ENCODE data around the gene CCDC194.

Gene CCDC194

DNA sequence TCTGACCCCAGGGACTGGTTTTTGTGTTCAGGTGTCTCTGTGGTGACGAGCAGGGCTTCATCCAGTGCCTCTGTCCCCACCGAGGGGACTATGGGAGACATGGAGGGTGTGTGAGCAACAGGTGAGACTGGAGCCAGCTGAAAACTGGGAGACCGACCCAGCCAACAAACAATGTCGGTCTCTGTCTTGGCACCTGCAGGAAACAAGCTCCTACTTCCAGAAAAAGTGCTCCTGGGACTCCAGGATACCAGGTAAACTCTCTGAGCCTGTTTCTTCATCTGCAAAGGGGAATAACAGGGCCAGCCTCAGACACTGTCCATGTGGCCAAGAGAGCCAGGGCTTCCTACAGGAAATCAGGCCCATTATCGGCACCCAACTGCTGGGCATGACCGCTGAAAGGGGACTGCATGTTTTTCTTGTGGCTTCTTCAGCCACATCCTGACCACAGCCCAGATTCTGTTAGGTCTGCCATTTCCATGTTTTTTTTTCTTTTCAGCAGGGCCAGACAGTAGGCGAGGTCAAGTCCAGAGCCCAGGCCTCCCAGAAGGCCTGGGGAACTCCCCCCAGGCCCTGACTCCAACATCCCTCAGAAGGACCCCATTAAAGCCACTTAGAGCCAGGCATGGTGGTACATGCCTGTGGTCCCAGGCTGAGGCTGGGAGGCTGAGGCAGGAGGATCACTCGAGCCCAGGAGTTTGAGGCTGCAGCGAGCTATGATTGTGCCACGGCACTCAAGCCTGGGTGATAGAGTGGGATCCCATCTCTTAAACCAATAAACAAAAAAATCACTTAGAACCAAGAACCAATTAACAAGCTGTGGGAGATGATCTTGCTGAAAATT is 12.3 kb upstream of the CCDC194 start:
- TF ChIP-seq, protein P1, sequence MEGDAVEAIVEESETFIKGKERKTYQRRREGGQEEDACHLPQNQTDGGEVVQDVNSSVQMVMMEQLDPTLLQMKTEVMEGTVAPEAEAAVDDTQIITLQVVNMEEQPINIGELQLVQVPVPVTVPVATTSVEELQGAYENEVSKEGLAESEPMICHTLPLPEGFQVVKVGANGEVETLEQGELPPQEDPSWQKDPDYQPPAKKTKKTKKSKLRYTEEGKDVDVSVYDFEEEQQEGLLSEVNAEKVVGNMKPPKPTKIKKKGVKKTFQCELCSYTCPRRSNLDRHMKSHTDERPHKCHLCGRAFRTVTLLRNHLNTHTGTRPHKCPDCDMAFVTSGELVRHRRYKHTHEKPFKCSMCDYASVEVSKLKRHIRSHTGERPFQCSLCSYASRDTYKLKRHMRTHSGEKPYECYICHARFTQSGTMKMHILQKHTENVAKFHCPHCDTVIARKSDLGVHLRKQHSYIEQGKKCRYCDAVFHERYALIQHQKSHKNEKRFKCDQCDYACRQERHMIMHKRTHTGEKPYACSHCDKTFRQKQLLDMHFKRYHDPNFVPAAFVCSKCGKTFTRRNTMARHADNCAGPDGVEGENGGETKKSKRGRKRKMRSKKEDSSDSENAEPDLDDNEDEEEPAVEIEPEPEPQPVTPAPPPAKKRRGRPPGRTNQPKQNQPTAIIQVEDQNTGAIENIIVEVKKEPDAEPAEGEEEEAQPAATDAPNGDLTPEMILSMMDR (IDR thresholded peaks at IDR 0.05; ENCODE audit: insufficient read depth, low read depth, low read length, missing control alignments): no peak
- no peak overlapping the region for H3K4me3 ChIP-seq (ENCODE audit: low read length)
- no peak for DNase-seq (ENCODE audit: low read depth)

DNA sequence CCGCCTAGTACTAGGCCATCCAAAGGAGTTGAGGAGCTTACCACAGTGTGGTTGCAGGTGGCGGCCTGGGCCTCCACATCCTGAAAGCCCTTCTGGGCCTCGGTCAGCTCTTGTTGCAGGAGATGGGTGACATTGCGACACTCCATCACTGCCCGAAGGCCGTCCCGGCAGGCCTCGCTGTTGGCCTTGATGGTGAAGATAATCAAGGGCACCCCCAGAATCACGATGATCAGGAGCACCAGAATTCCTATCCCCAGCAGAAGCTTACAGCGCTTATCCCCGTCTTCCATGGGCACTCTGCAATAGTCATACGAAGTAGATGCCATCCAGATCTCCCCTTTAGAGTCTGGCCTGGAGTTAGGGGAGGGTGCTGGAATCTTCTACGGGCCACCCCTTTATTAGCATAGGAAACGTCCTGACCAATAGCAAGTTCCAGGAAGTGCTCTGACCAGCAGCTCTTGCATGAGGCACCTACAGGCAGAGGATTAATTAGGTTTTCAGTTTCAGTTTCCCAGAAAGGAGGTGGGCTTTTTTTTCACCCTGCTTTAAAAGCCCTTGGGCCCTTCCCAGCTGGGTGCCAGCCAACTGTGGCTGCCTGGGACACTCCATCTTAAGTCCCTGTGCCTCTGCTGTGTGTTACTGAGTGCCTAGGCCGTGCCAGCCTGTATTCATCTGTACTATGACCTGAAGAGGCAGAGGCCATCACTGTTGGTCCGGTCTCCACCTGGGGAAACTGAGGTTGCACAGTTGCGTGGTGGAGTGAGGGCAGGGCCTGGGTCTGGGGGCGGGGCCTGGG is 11.5 kb upstream of the CCDC194 start, which contains the start of gene BST2:
Gene BST2 (minus strand): TSS at position 381 of the 796 bp plus-strand sequence. CDS start 55 bp downstream, at position 326.
- H3K4me3 ChIP-seq (ENCODE audit: low read length): no peak within 1 kb of the TSS
- peak; percentile 15 for DNase-seq (ENCODE audit: low read depth)
- TF ChIP-seq, protein P1 (IDR thresholded peaks at IDR 0.05; ENCODE audit: insufficient read depth, low read depth, low read length, missing control alignments): no peak

DNA sequence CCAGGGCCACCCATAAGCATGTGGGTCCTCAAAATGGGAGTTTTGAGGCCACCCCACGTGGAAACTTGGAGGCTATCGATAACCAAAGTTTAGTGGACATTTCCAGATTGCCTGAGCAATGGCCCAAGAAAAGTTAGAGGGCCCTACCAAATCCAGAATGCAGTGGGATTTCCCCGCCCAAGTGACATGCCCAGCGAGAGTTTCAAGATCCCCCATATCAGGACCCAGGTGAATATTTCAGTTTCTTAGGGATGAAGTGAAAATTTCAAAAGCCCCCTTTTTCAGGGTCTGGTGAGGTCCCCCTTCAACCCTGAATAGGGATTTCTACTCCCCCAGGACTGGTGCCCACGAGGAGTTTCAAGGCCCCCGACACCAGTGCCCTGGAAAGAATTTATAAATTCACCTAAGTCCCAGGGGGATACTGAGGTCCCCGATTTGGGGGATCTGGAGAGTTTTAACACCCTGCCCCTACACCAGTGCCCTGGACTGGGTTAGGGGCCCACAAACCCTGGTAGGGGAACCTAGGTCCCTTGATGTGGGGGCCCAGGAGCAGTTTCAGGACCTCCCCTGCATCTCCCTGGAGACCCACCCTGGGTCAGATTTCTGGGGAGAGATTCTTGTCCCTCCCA is 10.7 kb upstream of the CCDC194 start:
- TF ChIP-seq, protein P1 (IDR thresholded peaks at IDR 0.05; ENCODE audit: insufficient read depth, low read depth, low read length, missing control alignments): no peak
- DNase-seq (ENCODE audit: low read depth): no peak
- H3K4me3 ChIP-seq (ENCODE audit: low read length): no peak overlapping the region

DNA sequence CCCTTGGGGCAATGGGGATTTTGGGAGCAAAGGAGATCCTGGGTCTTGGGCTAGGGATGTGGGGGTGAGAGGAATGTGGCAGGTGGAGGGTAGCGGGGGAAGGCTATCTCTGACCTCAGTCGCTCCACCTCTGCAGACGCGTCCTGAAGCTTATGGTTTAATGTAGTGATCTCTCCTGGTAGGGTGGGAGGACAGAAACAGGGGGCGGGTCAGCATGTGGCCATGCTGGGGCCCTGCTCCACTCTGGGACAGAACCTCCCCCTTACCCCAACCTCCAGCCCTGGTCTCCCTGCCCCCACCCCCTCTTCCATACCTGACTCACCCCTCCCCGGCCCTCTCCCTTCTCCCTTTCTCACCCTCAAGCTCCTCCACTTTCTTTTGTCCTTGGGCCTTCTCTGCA is 10.0 kb upstream of the CCDC194 start:
- TF ChIP-seq, protein P1 (IDR thresholded peaks at IDR 0.05; ENCODE audit: insufficient read depth, low read depth, low read length, missing control alignments): no peak
- DNase-seq (ENCODE audit: low read depth): no peak
- no peak overlapping the region for H3K4me3 ChIP-seq (ENCODE audit: low read length)

DNA sequence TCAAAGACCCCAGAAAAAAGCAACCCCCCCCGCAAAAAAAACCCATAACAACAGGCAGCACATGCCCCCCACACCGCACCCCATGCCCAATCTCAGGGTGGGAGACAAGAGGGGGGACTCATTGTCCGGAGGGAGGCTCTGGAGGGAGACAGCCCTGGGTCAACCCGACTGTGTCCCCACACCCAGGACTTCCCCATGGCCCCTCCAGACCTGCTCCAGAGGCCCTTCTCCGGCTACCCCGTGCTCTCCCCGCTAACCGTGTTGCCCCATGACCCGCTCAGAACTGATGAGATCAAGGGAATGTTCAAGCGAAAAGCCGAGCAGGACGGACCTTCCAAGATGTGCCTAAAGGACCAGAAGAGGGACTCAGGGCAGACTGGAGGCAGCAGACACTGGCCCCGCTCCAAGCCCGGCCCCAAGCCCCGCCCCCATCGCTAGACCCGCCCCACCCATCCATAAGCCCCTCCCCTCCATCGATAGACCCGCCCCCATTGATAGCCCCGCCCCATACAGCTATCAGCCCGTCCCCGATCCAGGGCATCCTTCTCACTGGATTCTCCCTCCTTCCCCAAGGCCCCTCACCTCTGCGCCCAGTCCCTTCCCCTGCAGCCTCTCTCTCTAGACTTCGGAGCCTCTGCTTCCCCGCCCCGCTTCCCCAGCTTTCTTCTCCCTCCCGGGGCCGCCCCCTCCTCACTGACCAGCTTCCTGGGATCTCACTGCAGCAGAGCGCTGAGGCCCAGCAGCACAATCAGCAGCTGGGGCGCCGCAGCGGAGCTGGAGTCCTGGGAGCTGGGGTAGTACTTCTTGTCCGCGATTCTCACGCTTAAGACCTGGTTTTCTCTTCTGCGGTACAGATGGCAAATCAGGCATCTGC is 9.2 kb upstream of the CCDC194 start:
- no peak overlapping the region for H3K4me3 ChIP-seq (ENCODE audit: low read length)
- DNase-seq (ENCODE audit: low read depth): peak; percentile 19

More for the DNA sequence above, 9.2 kb upstream of the CCDC194 start:
- TF ChIP-seq, protein P1 (IDR thresholded peaks at IDR 0.05; ENCODE audit: insufficient read depth, low read depth, low read length, missing control alignments): no peak

All from epithelial cell of esophagus (primary cell).